ENCODE results near the gene PKM. TPM values are rescaled to one million over a fixed set of nuclear protein-coding genes. Genes with fewer than 3 reads are reported as not detected.

The PKM gene
- polyA plus RNA-seq, 1 experiment, result 2,130 TPM

GRCh38 chr15:72183781-72184164 lies 47.2 kb downstream of the PKM start:
- DNase-seq (ENCODE audit: low read depth, low spot score), result no peak
- ChIA-PET CTCF (no interaction called here), POLR2A (no interaction called here)
- H3K4me3 ChIP-seq (ENCODE audit: low read depth, low read length), result 0 out of 2 replicates have a peak overlapping the region, but pooled peaks have one; percentile 20
- no peak overlapping the region for H3K27ac ChIP-seq (ENCODE audit: low read depth, low read length)
- TF ChIP-seq, protein P1, sequence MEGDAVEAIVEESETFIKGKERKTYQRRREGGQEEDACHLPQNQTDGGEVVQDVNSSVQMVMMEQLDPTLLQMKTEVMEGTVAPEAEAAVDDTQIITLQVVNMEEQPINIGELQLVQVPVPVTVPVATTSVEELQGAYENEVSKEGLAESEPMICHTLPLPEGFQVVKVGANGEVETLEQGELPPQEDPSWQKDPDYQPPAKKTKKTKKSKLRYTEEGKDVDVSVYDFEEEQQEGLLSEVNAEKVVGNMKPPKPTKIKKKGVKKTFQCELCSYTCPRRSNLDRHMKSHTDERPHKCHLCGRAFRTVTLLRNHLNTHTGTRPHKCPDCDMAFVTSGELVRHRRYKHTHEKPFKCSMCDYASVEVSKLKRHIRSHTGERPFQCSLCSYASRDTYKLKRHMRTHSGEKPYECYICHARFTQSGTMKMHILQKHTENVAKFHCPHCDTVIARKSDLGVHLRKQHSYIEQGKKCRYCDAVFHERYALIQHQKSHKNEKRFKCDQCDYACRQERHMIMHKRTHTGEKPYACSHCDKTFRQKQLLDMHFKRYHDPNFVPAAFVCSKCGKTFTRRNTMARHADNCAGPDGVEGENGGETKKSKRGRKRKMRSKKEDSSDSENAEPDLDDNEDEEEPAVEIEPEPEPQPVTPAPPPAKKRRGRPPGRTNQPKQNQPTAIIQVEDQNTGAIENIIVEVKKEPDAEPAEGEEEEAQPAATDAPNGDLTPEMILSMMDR (IDR thresholded peaks at IDR 0.05; ENCODE audit: low read depth, low read length), result no peak
- peaks cover 34% of the 10 kb centered on the region for H3K27me3 ChIP-seq (ENCODE audit: control insufficient read depth, insufficient read depth, low read length)
- H3K9me3 ChIP-seq (ENCODE audit: control insufficient read depth, insufficient read depth, low read length), result no peaks in the 10 kb centered on the region; the same call in 1 of the 2 replicates

GRCh38 chr15:72182673-72183072 lies 48.3 kb downstream of the PKM start:
- Histone ChIP-seq H3K27me3 (ENCODE audit: control insufficient read depth, insufficient read depth, low read length) (peaks cover 31% of the 10 kb centered on the region), H3K27ac (ENCODE audit: low read depth, low read length) (no peak overlapping the region), H3K9me3 (ENCODE audit: control insufficient read depth, insufficient read depth, low read length) (no peaks in the 10 kb centered on the region; the same call in 1 of the 2 replicates), H3K4me3 (ENCODE audit: low read depth, low read length) (no peak overlapping the region)
- POLR2A ChIA-PET, result no interaction called here
- TF ChIP-seq, protein P1 (IDR thresholded peaks at IDR 0.05; ENCODE audit: low read depth, low read length), result no peak
- no peak for DNase-seq (ENCODE audit: low read depth, low spot score)
- CTCF ChIA-PET, result interaction anchor here (2.3 kb wide), 1 partner anchor 26 kb away, joined by 6 read pairs; no protein-coding TSS in a partner anchor

DNA sequence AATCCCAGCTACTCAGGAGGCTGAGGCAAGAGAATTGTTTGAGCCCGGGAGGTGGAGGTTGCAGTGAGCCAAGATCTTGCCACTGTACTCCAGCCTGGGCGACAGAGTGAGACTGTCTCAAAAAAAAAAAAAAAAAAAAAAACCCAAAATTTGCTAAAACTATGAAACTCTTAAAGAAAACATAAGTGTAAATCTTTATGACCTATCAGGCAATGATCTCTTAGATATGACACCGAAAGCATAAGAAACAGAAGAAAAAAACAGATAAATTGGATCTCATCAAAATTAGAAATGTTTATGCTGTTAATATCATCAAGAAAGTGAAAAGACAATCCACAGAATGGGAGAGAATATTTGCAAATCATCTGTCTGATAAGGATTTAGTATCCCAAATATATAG lies 48.7 kb downstream of the PKM start:
- Histone ChIP-seq H3K27me3 (ENCODE audit: control insufficient read depth, insufficient read depth, low read length) (peaks cover 28% of the 10 kb centered on the region), H3K9me3 (ENCODE audit: control insufficient read depth, insufficient read depth, low read length) (no peaks in the 10 kb centered on the region; the same call in 1 of the 2 replicates), H3K4me3 (ENCODE audit: low read depth, low read length) (no peak overlapping the region), H3K27ac (ENCODE audit: low read depth, low read length) (no peak overlapping the region)
- TF ChIP-seq, protein P1 (IDR thresholded peaks at IDR 0.05; ENCODE audit: low read depth, low read length), result no peak
- ChIA-PET POLR2A (no interaction called here), CTCF (interaction anchor here (0.5 to 2.3 kb wide), 2 partner anchors 26 to 46 kb away, joined by 5 to 6 read pairs; no protein-coding TSS in a partner anchor)
- no peak for DNase-seq (ENCODE audit: low read depth, low spot score)

- Histone ChIP-seq H3K4me3 (ENCODE audit: low read depth, low read length) (no peak overlapping the region), H3K9me3 (ENCODE audit: control insufficient read depth, insufficient read depth, low read length) (no peaks in the 10 kb centered on the region; the same call in 1 of the 2 replicates), H3K27ac (ENCODE audit: low read depth, low read length) (no peak overlapping the region), H3K27me3 (ENCODE audit: control insufficient read depth, insufficient read depth, low read length) (peaks cover 31% of the 10 kb centered on the region)
- DNase-seq (ENCODE audit: low read depth, low spot score), result no peak
- POLR2A ChIA-PET, result no interaction called here
- CTCF ChIA-PET, result interaction anchor here (2.3 kb wide), 1 partner anchor 25 kb away, joined by 6 read pairs; no protein-coding TSS in a partner anchor
- TF ChIP-seq, protein P1 (IDR thresholded peaks at IDR 0.05; ENCODE audit: low read depth, low read length), result no peak
These were observed 50.1 kb downstream of the PKM start for GRCh38 chr15:72180761-72181324.

DNA sequence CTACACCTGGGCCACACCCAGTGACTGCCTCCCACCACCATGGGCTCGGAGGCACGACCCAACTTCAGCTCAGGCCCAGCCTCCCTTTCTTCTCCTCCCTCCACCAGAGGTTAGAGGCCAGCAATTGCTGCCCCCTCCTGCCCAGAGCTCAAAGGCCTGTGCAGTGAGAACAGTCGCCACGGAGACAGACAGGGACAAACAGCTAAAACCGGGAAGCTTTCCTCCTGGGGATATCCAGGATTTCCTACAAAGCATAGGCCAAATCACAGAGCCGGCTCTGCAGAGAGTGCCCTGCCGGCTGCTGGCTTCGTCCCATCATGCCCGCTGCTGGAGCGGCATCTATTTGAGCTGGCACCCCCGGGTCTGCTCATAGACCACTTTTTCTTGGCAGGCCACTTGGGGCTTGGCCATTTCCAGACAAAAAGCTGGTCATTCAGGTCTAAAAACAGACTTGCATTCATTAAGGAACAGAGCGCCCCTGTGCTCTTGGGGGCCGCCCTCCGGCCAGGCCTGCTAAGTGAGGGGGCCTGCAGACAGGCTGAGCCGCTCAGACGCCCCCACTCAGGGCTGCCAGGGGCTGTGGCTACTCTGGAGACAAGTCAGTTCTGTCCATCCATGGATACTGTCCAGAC lies 50.9 kb downstream of the PKM start:
- H3K27ac ChIP-seq (ENCODE audit: low read depth, low read length), result no peak overlapping the region
- H3K9me3 ChIP-seq (ENCODE audit: control insufficient read depth, insufficient read depth, low read length), result no peaks in the 10 kb centered on the region; the same call in 1 of the 2 replicates
- no peak for DNase-seq (ENCODE audit: low read depth, low spot score)
- CTCF ChIA-PET, result no interaction called here
- H3K27me3 ChIP-seq (ENCODE audit: control insufficient read depth, insufficient read depth, low read length), result peaks cover 35% of the 10 kb centered on the region
- TF ChIP-seq, protein P1 (IDR thresholded peaks at IDR 0.05; ENCODE audit: low read depth, low read length), result no peak
- POLR2A ChIA-PET, result no interaction called here
- H3K4me3 ChIP-seq (ENCODE audit: low read depth, low read length), result no peak overlapping the region

Measured in AG04450 (cell line).